ENCODE data around the gene EXOSC2. TPM values are rescaled to one million over a fixed set of nuclear protein-coding genes. Genes with fewer than 3 reads are reported as not detected.
A peak's percentile ranks its signal among the peaks of the same experiment; 100 is the strongest.

Gene EXOSC2
- total RNA-seq, 2 donors from 2014 or later, result 47.8 to 74.0 TPM

DNA sequence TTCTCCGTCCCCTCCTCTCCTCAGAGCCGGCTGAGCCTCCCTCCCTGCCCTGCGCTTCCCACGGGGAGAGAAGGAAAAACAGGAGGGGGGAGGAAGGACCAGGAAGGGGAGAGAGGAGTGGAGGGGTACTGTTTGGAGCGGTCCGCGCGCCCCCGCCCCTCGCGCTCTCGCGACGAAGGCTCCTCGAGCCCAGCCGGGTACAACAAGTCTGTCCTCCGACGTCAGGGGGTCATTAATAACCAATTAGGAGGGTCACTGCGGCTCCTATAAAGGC lies 29.7 kb upstream of the EXOSC2 start:
- H3K27me3 Mint-ChIP-seq (ENCODE audit: insufficient read depth), result peaks cover 99% of the 10 kb centered on the region
- Histone ChIP-seq H3K27ac (ENCODE audit: low read depth, low read length) (no peak overlapping the region), H3K9ac (ENCODE audit: extremely low read depth, low read length, poor library complexity, severe bottlenecking) (no peak overlapping the region), H3K9me3 (ENCODE audit: control insufficient read depth, low read length) (no peaks in the 10 kb centered on the region), H3K27me3 (ENCODE audit: control insufficient read depth, insufficient read depth, low read length, poor library complexity, severe bottlenecking) (peaks cover 100% of the 10 kb centered on the region), H3K4me3 (ENCODE audit: low read length) (no peak overlapping the region), H3K4me1 (ENCODE audit: control insufficient read depth, insufficient read depth, low read length) (no peaks in the 10 kb centered on the region), H3K36me3 (ENCODE audit: control insufficient read depth, insufficient read depth, low read length) (no peaks in the 10 kb centered on the region)
- TF ChIP-seq, protein P1, sequence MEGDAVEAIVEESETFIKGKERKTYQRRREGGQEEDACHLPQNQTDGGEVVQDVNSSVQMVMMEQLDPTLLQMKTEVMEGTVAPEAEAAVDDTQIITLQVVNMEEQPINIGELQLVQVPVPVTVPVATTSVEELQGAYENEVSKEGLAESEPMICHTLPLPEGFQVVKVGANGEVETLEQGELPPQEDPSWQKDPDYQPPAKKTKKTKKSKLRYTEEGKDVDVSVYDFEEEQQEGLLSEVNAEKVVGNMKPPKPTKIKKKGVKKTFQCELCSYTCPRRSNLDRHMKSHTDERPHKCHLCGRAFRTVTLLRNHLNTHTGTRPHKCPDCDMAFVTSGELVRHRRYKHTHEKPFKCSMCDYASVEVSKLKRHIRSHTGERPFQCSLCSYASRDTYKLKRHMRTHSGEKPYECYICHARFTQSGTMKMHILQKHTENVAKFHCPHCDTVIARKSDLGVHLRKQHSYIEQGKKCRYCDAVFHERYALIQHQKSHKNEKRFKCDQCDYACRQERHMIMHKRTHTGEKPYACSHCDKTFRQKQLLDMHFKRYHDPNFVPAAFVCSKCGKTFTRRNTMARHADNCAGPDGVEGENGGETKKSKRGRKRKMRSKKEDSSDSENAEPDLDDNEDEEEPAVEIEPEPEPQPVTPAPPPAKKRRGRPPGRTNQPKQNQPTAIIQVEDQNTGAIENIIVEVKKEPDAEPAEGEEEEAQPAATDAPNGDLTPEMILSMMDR (conservative IDR thresholded peaks at IDR 0.05), result no peak
- H3K27ac Mint-ChIP-seq, result no peak overlapping the region
- peak overlapping the region; percentile 26 for H3K4me3 Mint-ChIP-seq
- peaks cover 6% of the 10 kb centered on the region for H3K4me1 Mint-ChIP-seq
- H3K36me3 Mint-ChIP-seq (ENCODE audit: low read depth), result no peaks in the 10 kb centered on the region
- no peak for DNase-seq
- 0 to 1% methylated on average over 15 to 18 of the region's 19 CpGs for WGBS, 2 experiments (ENCODE audit: insufficient coverage in 1 of 2, insufficient read length in 1 of 2)
- H3K9me3 Mint-ChIP-seq, result peaks cover 2% of the 10 kb centered on the region

DNA sequence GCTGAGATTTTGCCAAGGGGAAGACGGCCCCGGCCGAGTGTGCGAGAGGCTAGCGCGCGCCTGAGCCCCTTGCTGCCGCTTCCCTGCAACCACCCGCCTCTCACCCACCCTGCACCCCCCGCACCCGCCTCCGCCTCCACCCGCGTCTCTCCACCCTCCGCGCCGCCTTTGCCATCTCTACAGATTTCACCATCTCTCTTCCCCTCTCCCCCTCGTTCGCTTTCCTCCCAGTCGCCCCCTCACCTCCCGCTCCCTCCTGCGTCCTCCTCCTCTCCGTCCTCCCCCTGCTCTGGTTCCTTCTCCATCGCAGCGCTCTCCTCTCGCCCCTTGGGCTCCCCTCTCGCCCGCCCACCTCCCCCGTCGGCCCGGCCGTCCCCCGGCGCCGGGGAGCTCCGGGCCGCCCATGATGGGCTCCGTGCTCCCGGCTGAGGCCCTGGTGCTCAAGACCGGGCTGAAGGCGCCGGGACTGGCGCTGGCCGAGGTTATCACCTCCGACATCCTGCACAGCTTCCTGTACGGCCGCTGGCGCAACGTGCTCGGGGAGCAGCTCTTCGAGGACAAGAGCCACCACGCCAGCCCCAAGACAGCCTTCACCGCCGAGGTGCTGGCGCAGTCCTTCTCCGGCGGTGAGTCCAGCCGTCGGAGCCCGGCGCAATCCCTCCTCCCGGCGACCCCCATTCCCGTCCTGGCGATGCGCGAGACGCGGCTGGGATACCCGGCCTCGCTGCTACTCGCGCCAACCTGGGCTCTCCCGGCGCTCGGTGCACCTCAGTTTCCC lies 29.1 kb upstream of the EXOSC2 start, which contains the start of gene PRDM12:
Gene PRDM12, plus strand, starts transcription at position 344 of the 778 bp plus-strand sequence. Its CDS starts 60 bp downstream, at position 404.
- H3K4me3 ChIP-seq (ENCODE audit: low read length), result no peak within 1 kb of the TSS
- no peaks in the 10 kb centered on the region for H3K36me3 ChIP-seq (ENCODE audit: control insufficient read depth, insufficient read depth, low read length)
- H3K27me3 Mint-ChIP-seq (ENCODE audit: insufficient read depth), result peaks cover 99% of the 10 kb centered on the region
- WGBS, 2 experiments (ENCODE audit: insufficient coverage in 1 of 2, insufficient read length in 1 of 2), result 1 to 3% methylated on average over 40 to 76 of the region's 76 CpGs
- no peak within 1 kb of the TSS for H3K9ac ChIP-seq (ENCODE audit: extremely low read depth, low read length, poor library complexity, severe bottlenecking)
- H3K9me3 ChIP-seq (ENCODE audit: control insufficient read depth, low read length), result no peaks in the 10 kb centered on the region
- no peaks in the 10 kb centered on the region for H3K4me1 ChIP-seq (ENCODE audit: control insufficient read depth, insufficient read depth, low read length)
- H3K27ac Mint-ChIP-seq, result no peak within 1 kb of the TSS
- no peaks in the 10 kb centered on the region for H3K36me3 Mint-ChIP-seq (ENCODE audit: low read depth)
- H3K27ac ChIP-seq (ENCODE audit: low read depth, low read length), result no peak within 1 kb of the TSS
- TF ChIP-seq, protein P1 (conservative IDR thresholded peaks at IDR 0.05), result no peak
- H3K4me1 Mint-ChIP-seq, result peaks cover 6% of the 10 kb centered on the region
- H3K4me3 Mint-ChIP-seq, result peak within 1 kb of the TSS; percentile 26
- H3K9me3 Mint-ChIP-seq, result no peaks in the 10 kb centered on the region
- peaks cover 96% of the 10 kb centered on the region for H3K27me3 ChIP-seq (ENCODE audit: control insufficient read depth, insufficient read depth, low read length, poor library complexity, severe bottlenecking)
- peak; percentile 79 for DNase-seq

DNA sequence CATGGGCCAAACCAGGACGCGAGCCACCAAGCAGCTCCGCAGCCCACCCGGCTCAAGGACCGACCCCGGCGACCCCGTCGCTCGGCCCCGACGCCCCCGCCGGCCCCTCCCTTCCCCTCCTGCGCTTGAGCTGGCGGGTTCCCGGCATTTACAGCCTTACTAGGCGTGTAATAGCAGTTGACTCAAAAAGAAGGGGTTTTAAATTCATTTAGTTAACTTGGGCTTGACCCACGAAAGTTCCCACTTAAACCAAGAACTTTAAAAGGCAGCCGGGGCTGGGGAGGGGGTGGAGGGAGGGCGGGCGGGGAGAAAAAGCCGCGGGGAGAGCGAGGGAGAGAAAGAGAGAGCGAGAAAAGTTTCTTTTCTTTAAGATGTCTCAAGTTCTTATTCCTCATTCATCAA lies 28.6 kb upstream of the EXOSC2 start:
- 1 to 3% methylated on average over 11 to 18 of the region's 26 CpGs for WGBS, 2 experiments (ENCODE audit: insufficient coverage in 1 of 2, insufficient read length in 1 of 2)
- Histone ChIP-seq H3K9me3 (ENCODE audit: control insufficient read depth, low read length) (no peaks in the 10 kb centered on the region), H3K36me3 (ENCODE audit: control insufficient read depth, insufficient read depth, low read length) (no peaks in the 10 kb centered on the region), H3K4me1 (ENCODE audit: control insufficient read depth, insufficient read depth, low read length) (no peaks in the 10 kb centered on the region), H3K27me3 (ENCODE audit: control insufficient read depth, insufficient read depth, low read length, poor library complexity, severe bottlenecking) (peaks cover 93% of the 10 kb centered on the region), H3K4me3 (ENCODE audit: low read length) (no peak overlapping the region), H3K9ac (ENCODE audit: extremely low read depth, low read length, poor library complexity, severe bottlenecking) (no peak overlapping the region), H3K27ac (ENCODE audit: low read depth, low read length) (no peak overlapping the region)
- TF ChIP-seq, protein P1 (conservative IDR thresholded peaks at IDR 0.05), result no peak
- Mint-ChIP-seq H3K36me3 (ENCODE audit: low read depth) (no peaks in the 10 kb centered on the region), H3K27me3 (ENCODE audit: insufficient read depth) (peaks cover 99% of the 10 kb centered on the region), H3K27ac (no peak overlapping the region), H3K4me1 (peaks cover 6% of the 10 kb centered on the region), H3K9me3 (no peaks in the 10 kb centered on the region), H3K4me3 (peak overlapping the region; percentile 26)
- no peak for DNase-seq
